GM23338 (cell line): Measurements from ENCODE around the gene CSH2.
"Not testable (repeated sequence)": the region's sequence is repeated elsewhere in the genome, so short reads cannot be mapped to it uniquely, and the experiment has no call there.

ENCODE experiments used
- EZH2 ChIP-seq: fragments of 200-600 bp; sonication (generic); IDR thresholded peaks from one replicate; pipeline ENCODE4 v1.8.0; 2017; ENCODE audit warnings: antibody characterized with exemption, mild to moderate bottlenecking, low read depth; ENCODE audit not compliant: unreplicated experiment
- POLR2AphosphoS5 ChIP-seq: IDR thresholded peaks from 2 replicates; pipeline ENCODE4 v1.6.1; 2016; ENCODE audit warnings: antibody characterized with exemption, low read depth
- ZNF114 ChIP-seq: fragments of 250-450 bp; sonication (Bioruptor Pico); IDR thresholded peaks from 2 replicates; pipeline ENCODE4 v1.5.0; 2020; ENCODE audit warnings: mild to moderate bottlenecking, moderate library complexity
- TF ChIP-seq, protein P1 (sequence below), 2 experiments: fragments of 200-600 bp in 1 of 2; sonication (generic) in 1 of 2; conservative IDR thresholded peaks; 2 replicates each; pipeline versions ENCODE4 v1.5.1 to v1.6.1; 2016 to 2017; ENCODE audit warnings: antibody characterized with exemption in 2 of 2, low read depth in 2 of 2, mild to moderate bottlenecking in 2 of 2, moderate library complexity in 1 of 2

DNA sequence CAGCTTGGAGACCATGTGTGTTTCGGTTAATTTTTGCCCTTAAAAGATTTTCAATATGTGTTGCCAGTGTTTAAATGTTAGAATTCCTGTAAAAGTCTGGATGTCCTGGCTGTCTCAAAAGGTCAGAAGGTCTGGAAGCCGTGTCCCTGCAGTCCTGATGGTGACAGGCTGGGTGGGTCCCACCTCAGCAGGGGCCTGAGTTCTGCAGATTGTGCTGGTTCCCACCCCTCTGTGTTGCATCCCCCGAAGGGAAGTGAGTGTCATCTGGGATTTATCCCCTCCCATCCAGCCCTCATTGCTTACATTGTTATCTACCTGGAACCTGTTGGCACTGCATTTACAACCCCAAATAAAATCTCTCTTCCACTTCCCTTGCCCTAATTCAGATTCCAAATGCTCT lies 20.5 kb upstream of the CSH2 start:
- not testable (repeated sequence) for TF ChIP-seq ZNF114 (CRISPR knock-in tag); POLR2AphosphoS5; EZH2
- TF ChIP-seq, protein P1, sequence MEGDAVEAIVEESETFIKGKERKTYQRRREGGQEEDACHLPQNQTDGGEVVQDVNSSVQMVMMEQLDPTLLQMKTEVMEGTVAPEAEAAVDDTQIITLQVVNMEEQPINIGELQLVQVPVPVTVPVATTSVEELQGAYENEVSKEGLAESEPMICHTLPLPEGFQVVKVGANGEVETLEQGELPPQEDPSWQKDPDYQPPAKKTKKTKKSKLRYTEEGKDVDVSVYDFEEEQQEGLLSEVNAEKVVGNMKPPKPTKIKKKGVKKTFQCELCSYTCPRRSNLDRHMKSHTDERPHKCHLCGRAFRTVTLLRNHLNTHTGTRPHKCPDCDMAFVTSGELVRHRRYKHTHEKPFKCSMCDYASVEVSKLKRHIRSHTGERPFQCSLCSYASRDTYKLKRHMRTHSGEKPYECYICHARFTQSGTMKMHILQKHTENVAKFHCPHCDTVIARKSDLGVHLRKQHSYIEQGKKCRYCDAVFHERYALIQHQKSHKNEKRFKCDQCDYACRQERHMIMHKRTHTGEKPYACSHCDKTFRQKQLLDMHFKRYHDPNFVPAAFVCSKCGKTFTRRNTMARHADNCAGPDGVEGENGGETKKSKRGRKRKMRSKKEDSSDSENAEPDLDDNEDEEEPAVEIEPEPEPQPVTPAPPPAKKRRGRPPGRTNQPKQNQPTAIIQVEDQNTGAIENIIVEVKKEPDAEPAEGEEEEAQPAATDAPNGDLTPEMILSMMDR (conservative IDR thresholded peaks at IDR 0.05; ENCODE audit: low read depth in 2 of 2) = not testable (repeated sequence)
